Common myeloid progenitor, CD34-positive (primary cell): ENCODE data around the gene CCDC71L.

Experiments
- CTCF ChIA-PET: fragments of 350-600 bp; sonication (Branson Sonifier 250); formaldehyde crosslinking; loops from one replicate; lab custom pipeline; 2021; ENCODE audit warnings: antibody characterized with exemption; lab: Charles Lee
- POLR2A ChIA-PET: fragments of 350-600 bp; sonication (Branson Sonifier 250); formaldehyde crosslinking; loops from one replicate; lab custom pipeline; 2021; ENCODE audit warnings: antibody characterized with exemption; lab: Charles Lee
- DNase-seq, 3 donors: peaks; one replicate each; pipeline versions ENCODE4 v3.0.0 to v3.0.0-alpha.2; 2013
- H3K27ac ChIP-seq, 2 experiments: 1 replicate in 1 of 2; 2 replicates in 1 of 2; pipeline ENCODE4 v1.7.0; 2013; ENCODE audit warnings: inconsistent platforms in 2 of 2, low read length in 2 of 2, mild to moderate bottlenecking in 2 of 2, low read depth in 1 of 2, moderate library complexity in 1 of 2; ENCODE audit not compliant: severe bottlenecking in 2 of 2, insufficient read depth in 1 of 2, poor library complexity in 1 of 2
- H3K27me3 ChIP-seq, 5 experiments: replicated peaks in 2 of 5; 1 replicate in 3 of 5; 2 replicates in 2 of 5; pipeline versions ENCODE4 v1.6.1 to v1.7.0; 2013; ENCODE audit warnings: low read length in 4 of 5, mild to moderate bottlenecking in 2 of 5, moderate library complexity in 2 of 5, inconsistent platforms in 1 of 5; ENCODE audit not compliant: insufficient read depth in 5 of 5, control insufficient read depth in 4 of 5
- H3K36me3 ChIP-seq, 4 experiments: 1 replicate in 2 of 4; 2 replicates in 2 of 4; pipeline versions ENCODE4 v1.6.1 to v1.7.0; 2013; ENCODE audit warnings: low read length in 3 of 4, control low read depth in 1 of 4, mild to moderate bottlenecking in 1 of 4; ENCODE audit not compliant: control insufficient read depth in 4 of 4, insufficient read depth in 4 of 4
- H3K4me1 ChIP-seq, 4 experiments: 1 replicate in 3 of 4; 2 replicates in 1 of 4; pipeline versions ENCODE4 v1.6.1 to v1.7.1; 2013; ENCODE audit warnings: low read length in 3 of 4, mild to moderate bottlenecking in 3 of 4, control low read depth in 1 of 4, inconsistent platforms in 1 of 4, moderate library complexity in 1 of 4; ENCODE audit not compliant: control insufficient read depth in 4 of 4, insufficient read depth in 4 of 4; ENCODE audit errors: control extremely low read depth in 1 of 4
- H3K4me3 ChIP-seq, 7 experiments: 1 replicate in 4 of 7; 2 replicates in 3 of 7; pipeline versions ENCODE4 v1.5.1 to v1.7.0; 2013; ENCODE audit warnings: mild to moderate bottlenecking in 7 of 7, low read length in 6 of 7, moderate library complexity in 6 of 7, inconsistent platforms in 2 of 7, low read depth in 2 of 7, control low read depth in 1 of 7; ENCODE audit not compliant: insufficient read depth in 4 of 7, control insufficient read depth in 1 of 7; ENCODE audit errors: extremely low read depth in 1 of 7
- H3K9me3 ChIP-seq, 5 experiments: 1 replicate in 4 of 5; 2 replicates in 1 of 5; pipeline versions ENCODE4 v1.6.1 to v1.7.1; 2013; ENCODE audit warnings: low read length in 4 of 5, mild to moderate bottlenecking in 2 of 5, inconsistent platforms in 1 of 5, low read depth in 1 of 5, moderate library complexity in 1 of 5; ENCODE audit not compliant: control insufficient read depth in 4 of 5, insufficient read depth in 2 of 5; ENCODE audit errors: control extremely low read depth in 1 of 5
- WGBS: methylation state at CpG from one replicate; pipeline ENCODE4 v1.1.5; 2013; ENCODE audit not compliant: insufficient coverage; 5-methylcytosine and 5-hydroxymethylcytosine counted together

The CCDC71L gene

GRCh38 chr7:106623315-106623660, 37.7 kb downstream of the CCDC71L start:
- WGBS: 100% methylated on average over 1 of the region's 2 CpGs
- Histone ChIP-seq H3K9me3 (peaks cover 0 to 29% (median 3%) of the 10 kb centered on the region in 5 experiments), H3K27me3 (no peaks in the 10 kb centered on the region), H3K27ac (no peak overlapping the region), H3K4me3 (no peak overlapping the region), H3K36me3 (no peaks in the 10 kb centered on the region), H3K4me1 (peaks cover 0 to 8% (median 6%) of the 10 kb centered on the region in 4 experiments)
- ChIA-PET POLR2A (no interaction called here), CTCF (no interaction called here)
- DNase-seq: no peak

- CTCF ChIA-PET: interaction anchor here (0.9 kb wide), 1 partner anchor 114 kb away, joined by 4 read pairs; no protein-coding TSS in a partner anchor
- Histone ChIP-seq H3K4me3 (no peak overlapping the region), H3K27ac (no peak overlapping the region), H3K9me3 (peaks cover 0 to 29% (median 3%) of the 10 kb centered on the region in 5 experiments), H3K27me3 (no peaks in the 10 kb centered on the region), H3K36me3 (no peaks in the 10 kb centered on the region), H3K4me1 (peaks cover 0 to 8% (median 6%) of the 10 kb centered on the region in 4 experiments)
- WGBS: no CpG with 5 or more reads among the region's 1 CpG
- no peak for DNase-seq
- POLR2A ChIA-PET: interaction anchor here (0.7 kb wide), 1 partner anchor 1324 kb away, joined by 3 read pairs; no protein-coding TSS in a partner anchor
Measured at GRCh38 chr7:106622654-106623314, 38.2 kb downstream of the CCDC71L start.

GRCh38 chr7:106621393-106622132, 39.4 kb downstream of the CCDC71L start:
- ChIA-PET CTCF (interaction anchor here (0.9 kb wide), 1 partner anchor 115 kb away, joined by 4 read pairs; no protein-coding TSS in a partner anchor), POLR2A (no interaction called here)
- Histone ChIP-seq H3K9me3 (peaks cover 0 to 29% (median 3%) of the 10 kb centered on the region in 5 experiments), H3K4me3 (no peak overlapping the region), H3K27ac (no peak overlapping the region), H3K27me3 (no peaks in the 10 kb centered on the region), H3K4me1 (peaks cover 0 to 8% (median 6%) of the 10 kb centered on the region in 4 experiments), H3K36me3 (no peaks in the 10 kb centered on the region)
- DNase-seq: no peak
- WGBS: 87% methylated on average over 4 of the region's 4 CpGs

DNA sequence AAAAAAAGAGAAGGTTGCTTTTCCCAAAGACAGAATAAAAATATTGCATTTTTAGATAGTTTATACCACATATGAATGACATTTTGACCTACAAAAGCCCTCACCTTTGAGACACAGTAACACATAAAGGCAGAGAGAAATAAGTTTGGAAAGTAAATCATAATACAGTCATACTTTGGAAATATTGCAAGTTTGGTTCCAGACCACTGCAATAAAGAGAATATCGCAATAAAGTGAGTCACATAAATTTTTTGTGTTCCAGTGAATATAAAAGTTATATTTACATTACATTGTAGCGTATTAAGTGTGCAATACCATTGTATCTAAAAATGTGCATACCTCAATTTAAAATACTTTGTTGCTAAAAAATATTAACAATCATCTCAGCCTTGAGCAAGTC, 40.3 kb downstream of the CCDC71L start:
- ChIA-PET CTCF (no interaction called here), POLR2A (no interaction called here)
- Histone ChIP-seq H3K4me3 (no peak overlapping the region), H3K4me1 (peaks cover 0 to 5% (median 3%) of the 10 kb centered on the region in 4 experiments), H3K9me3 (peaks cover 0 to 29% (median 3%) of the 10 kb centered on the region in 5 experiments), H3K27ac (no peak overlapping the region), H3K36me3 (no peaks in the 10 kb centered on the region), H3K27me3 (no peaks in the 10 kb centered on the region)
- WGBS: no CpG with 5 or more reads among the region's 2 CpGs
- no peak for DNase-seq

DNA sequence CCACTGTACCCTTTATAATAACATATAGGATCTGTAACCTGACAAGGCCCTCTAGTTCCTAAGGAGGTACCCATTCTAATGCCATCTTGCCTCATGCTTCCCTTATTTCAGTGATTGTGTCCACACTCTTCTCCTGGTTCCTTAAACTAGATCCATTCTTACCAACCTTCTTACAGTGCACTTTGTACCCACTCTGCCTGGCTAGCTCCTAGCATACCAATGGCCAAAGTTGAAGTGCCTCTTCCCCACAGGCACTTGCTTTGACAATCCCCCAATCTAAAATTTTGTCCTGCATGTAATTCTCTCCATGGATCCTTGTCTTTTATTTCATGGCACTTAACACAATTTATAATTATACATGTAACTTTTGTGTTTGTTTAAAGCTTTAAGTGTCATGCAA, 40.9 kb downstream of the CCDC71L start:
- peaks cover 0 to 29% (median 3%) of the 10 kb centered on the region in 5 experiments for H3K9me3 ChIP-seq
- CTCF ChIA-PET: no interaction called here
- no peaks in the 10 kb centered on the region for H3K36me3 ChIP-seq
- DNase-seq: no peak
- no peaks in the 10 kb centered on the region for H3K27me3 ChIP-seq
- POLR2A ChIA-PET: no interaction called here
- no peaks in the 10 kb centered on the region for H3K4me1 ChIP-seq
- no peak overlapping the region for H3K27ac ChIP-seq
- no peak overlapping the region for H3K4me3 ChIP-seq

DNA sequence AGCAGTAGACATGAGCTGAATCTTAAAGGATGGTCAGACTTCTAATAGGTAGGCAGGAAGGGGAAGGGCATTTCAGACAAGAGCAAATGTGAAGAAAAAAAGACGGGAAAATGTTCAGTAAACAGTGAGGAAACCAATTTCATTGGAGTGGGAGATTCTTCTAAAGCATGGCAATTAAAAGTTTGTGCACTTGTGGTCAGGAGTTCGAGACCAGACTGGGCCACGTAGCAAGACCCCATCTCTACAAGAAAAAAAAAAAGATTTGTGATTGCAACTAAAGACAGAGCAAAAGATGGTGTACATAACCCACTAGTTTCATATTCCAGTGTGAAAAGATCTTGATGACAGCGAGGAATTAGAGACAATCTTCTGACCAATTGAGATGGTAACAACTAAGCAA, 41.7 kb downstream of the CCDC71L start:
- Histone ChIP-seq H3K4me3 (no peak overlapping the region), H3K4me1 (no peaks in the 10 kb centered on the region), H3K9me3 (peaks cover 0 to 29% (median 3%) of the 10 kb centered on the region in 5 experiments), H3K27me3 (no peaks in the 10 kb centered on the region), H3K36me3 (no peaks in the 10 kb centered on the region), H3K27ac (no peak overlapping the region)
- ChIA-PET POLR2A (no interaction called here), CTCF (interaction anchor here (1.1 kb wide), 1 partner anchor 75 kb away, joined by 3 read pairs; no protein-coding TSS in a partner anchor)
- DNase-seq: no peak
- 93% methylated on average over 1 of the region's 4 CpGs for WGBS

- no peaks in the 10 kb centered on the region for H3K4me1 ChIP-seq
- H3K4me3 ChIP-seq: no peak overlapping the region
- no peaks in the 10 kb centered on the region for H3K36me3 ChIP-seq
- no peaks in the 10 kb centered on the region for H3K27me3 ChIP-seq
- peaks cover 0 to 28% (median 3%) of the 10 kb centered on the region in 5 experiments for H3K9me3 ChIP-seq
- no CpG with 5 or more reads among the region's 1 CpG for WGBS
- ChIA-PET CTCF (interaction anchor here (1.1 kb wide), 1 partner anchor 75 kb away, joined by 3 read pairs; no protein-coding TSS in a partner anchor), POLR2A (interaction anchor here (1.1 kb wide), 1 partner anchor 15 kb away, joined by 3 read pairs; no protein-coding TSS in a partner anchor)
- DNase-seq: peak in 2 of 3 donors; percentile 17 to 24
- H3K27ac ChIP-seq: no peak overlapping the region
Measured at GRCh38 chr7:106618480-106618879, 42.5 kb downstream of the CCDC71L start.
